Adrenal gland (tissue), 12 donors: ENCODE results near the gene FBXL19. TPM values are rescaled to one million over a fixed set of nuclear protein-coding genes. Genes with fewer than 3 reads are reported as not detected.

Experiments
- DNase-seq, 7 donors: peaks; one replicate each; pipeline ENCODE4 v3.0.0-alpha.2; 2019 to 2020
- H3K27ac ChIP-seq, 5 donors: fragments of 200-600 bp; sonication (generic) in 4 of 5; 1 replicate in 3 of 5; 2 replicates in 2 of 5; pipeline versions ENCODE4 v1.5.1 to v1.8.0; 2016 to 2020; ENCODE audit warnings: mild to moderate bottlenecking in 1 of 5
- H3K27me3 ChIP-seq: fragments of 200-600 bp; 2 replicates; pipeline ENCODE4 v1.8.0; 2021
- H3K36me3 ChIP-seq, 2 donors: fragments of 200-600 bp; replicated peaks in 1 of 2; 1 replicate in 1 of 2; 2 replicates in 1 of 2; pipeline versions ENCODE4 v1.5.1 to v1.8.0; 2018 to 2022
- H3K4me1 ChIP-seq, 2 donors: fragments of 200-600 bp; replicated peaks in 1 of 2; 1 replicate in 1 of 2; 2 replicates in 1 of 2; pipeline versions ENCODE4 v1.5.1 to v1.8.0; 2018 to 2021
- H3K4me3 ChIP-seq, 4 donors: fragments of 200-600 bp; sonication (generic) in 3 of 4; one replicate each; pipeline ENCODE4 v1.5.1; 2016 to 2018
- H3K9me3 ChIP-seq, 3 donors: fragments of 200-600 bp; sonication (generic) in 1 of 3; replicated peaks in 1 of 3; 1 replicate in 2 of 3; 2 replicates in 1 of 3; pipeline versions ENCODE4 v1.5.1 to v1.8.0; 2016 to 2021
- POLR2A ChIP-seq, 2 donors: fragments of 450-650 bp; IDR thresholded peaks; one replicate each; pipeline ENCODE4 v1.6.1; 2017; ENCODE audit warnings: antibody characterized with exemption in 2 of 2, mild to moderate bottlenecking in 2 of 2, moderate library complexity in 1 of 2
- WGBS, 4 donors: extraction: QIAGEN DNeasy Blood & Tissue Kit in 2 of 4; methylation state at CpG; one replicate each; pipeline versions ENCODE4 v1.1.5 to v1.1.7; 2013 to 2017; 5-methylcytosine and 5-hydroxymethylcytosine counted together
- intact Hi-C, 2 donors: fragments of 100-400 bp; cut with DNase I; formaldehyde crosslinking; loops; one replicate each; pipeline versions ENCODE4 v1.14.1 to v1.15.0; 2022 to 2023
- polyA plus RNA-seq, 3 donors: library from polyadenylated mRNA; stranded (reverse); fragments of 200-250 nt in 2 of 3; fragments of 350-450 nt in 1 of 3; fragmentation: Illumina TruSeq in 1 of 3; extraction: RNeasy Lipid Tissue Mini Kit (QIAGEN cat#74804) in 1 of 3; gene quantifications; one replicate each; pipeline ENCODE4 v1.2.3, GENCODE V29; 2013 to 2014
- total RNA-seq, 9 donors: library from RNA; depleted of rRNA in 4 of 9; stranded (reverse); fragments of >200 nt in 4 of 9; fragments of 120-200 nt in 1 of 9; fragmentation: NEBNext Ultra II Directional in 1 of 9; extraction: Animal tissue kit (Norgen Biotek cat#: 25700) in 1 of 9; gene quantifications; one replicate each; pipeline versions ENCODE4 v1.1.0 to v1.2.4, GENCODE V29; 2013 to 2023
- TF ChIP-seq, protein P1 (sequence below), 6 experiments: fragments of 450-650 bp in 4 of 6; fragments of 200-600 bp in 2 of 6; sonication (generic) in 1 of 6; IDR thresholded peaks; 1 replicate in 5 of 6; 2 replicates in 1 of 6; pipeline versions ENCODE4 v1.5.1 to v1.8.0; 2016 to 2021; ENCODE audit warnings: antibody characterized with exemption in 6 of 6, mild to moderate bottlenecking in 2 of 6, moderate library complexity in 1 of 6
- donor health status: healthy with polysubstance abuse.
- donor health status: Bipolar disorder and iron deficiency.
- donor health status: DM: yes; HTN: yes; CAD: no.
- donor health status: DM: no; HTN: no; CAD: no.
- donor health status: DM: no; HTN: no; CAD: no.
- donor health status: DM: yes; HTN: yes; CAD: no.

The FBXL19 gene
- total and polyA plus RNA-seq, 12 donors: 1.6 to 74.1 (median 12.5) TPM

DNA sequence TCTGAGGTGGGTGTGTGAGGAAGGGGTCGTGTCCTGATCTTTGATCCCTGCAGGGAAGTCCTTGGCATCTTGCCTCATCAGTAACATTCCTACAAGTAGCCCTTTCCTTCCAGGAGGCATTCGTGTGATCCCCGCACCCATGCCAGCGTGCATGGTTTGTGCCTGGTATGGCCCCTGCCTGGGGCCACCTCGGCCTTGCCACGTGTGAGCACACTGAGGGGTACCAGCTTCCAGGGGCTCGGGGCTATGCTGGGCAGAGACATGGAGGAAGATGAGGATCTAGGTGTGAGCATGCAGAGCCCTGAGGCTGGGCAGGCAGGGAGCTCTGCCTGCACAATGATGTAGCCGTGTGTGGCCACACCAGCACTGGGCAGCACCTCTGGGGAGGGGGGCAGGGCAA is 67.7 kb downstream of the FBXL19 start:
- H3K4me3 ChIP-seq: no peak overlapping the region
- intact Hi-C loops: no loop called here
- H3K27ac ChIP-seq: no peak overlapping the region
- H3K4me1 ChIP-seq: peaks cover 0 to 2% of the 10 kb centered on the region in 2 donors
- H3K9me3 ChIP-seq: no peaks in the 10 kb centered on the region
- WGBS, 4 donors: 40 to 79% (median 76%) methylated on average over 1 to 8 of the region's 8 CpGs
- H3K36me3 ChIP-seq: no peaks in the 10 kb centered on the region
- TF ChIP-seq, protein P1, sequence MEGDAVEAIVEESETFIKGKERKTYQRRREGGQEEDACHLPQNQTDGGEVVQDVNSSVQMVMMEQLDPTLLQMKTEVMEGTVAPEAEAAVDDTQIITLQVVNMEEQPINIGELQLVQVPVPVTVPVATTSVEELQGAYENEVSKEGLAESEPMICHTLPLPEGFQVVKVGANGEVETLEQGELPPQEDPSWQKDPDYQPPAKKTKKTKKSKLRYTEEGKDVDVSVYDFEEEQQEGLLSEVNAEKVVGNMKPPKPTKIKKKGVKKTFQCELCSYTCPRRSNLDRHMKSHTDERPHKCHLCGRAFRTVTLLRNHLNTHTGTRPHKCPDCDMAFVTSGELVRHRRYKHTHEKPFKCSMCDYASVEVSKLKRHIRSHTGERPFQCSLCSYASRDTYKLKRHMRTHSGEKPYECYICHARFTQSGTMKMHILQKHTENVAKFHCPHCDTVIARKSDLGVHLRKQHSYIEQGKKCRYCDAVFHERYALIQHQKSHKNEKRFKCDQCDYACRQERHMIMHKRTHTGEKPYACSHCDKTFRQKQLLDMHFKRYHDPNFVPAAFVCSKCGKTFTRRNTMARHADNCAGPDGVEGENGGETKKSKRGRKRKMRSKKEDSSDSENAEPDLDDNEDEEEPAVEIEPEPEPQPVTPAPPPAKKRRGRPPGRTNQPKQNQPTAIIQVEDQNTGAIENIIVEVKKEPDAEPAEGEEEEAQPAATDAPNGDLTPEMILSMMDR (IDR thresholded peaks at IDR 0.05): no peak
- no peak for TF ChIP-seq POLR2A (IDR thresholded peaks at IDR 0.05)
- no peaks in the 10 kb centered on the region for H3K27me3 ChIP-seq
- DNase-seq: no peak

DNA sequence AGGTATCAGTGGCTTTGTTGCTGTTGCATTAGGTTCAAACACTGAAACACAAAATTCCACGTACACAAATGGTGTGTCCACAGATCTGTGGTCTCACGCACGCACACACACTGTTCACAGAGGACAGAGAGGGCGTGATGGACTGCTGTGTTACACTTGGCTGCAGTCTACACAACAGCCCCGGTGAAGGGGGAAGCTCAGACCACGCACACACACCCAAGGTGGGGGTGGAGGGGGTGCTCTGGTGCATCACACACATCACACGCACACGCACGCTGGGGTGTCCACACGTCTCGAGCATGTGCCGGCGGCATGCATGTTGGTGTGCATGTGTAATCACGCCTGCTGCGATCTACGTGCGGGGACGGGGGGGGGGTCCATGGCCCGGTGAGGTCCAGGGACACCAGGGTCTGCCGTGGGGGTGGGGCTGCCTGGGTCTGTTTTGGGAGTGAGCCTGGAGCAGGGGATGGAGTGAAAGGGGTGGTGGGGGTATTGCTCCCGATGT is 69.0 kb downstream of the FBXL19 start:
- Histone ChIP-seq H3K4me3 (no peak overlapping the region), H3K9me3 (no peaks in the 10 kb centered on the region), H3K36me3 (no peaks in the 10 kb centered on the region), H3K4me1 (peaks cover 4 to 7% of the 10 kb centered on the region in 2 donors), H3K27ac (no peak overlapping the region), H3K27me3 (no peaks in the 10 kb centered on the region)
- 76 to 85% (median 79%) methylated on average over 8 to 21 of the region's 21 CpGs for WGBS, 4 donors
- TF ChIP-seq POLR2A (IDR thresholded peaks at IDR 0.05): no peak
- TF ChIP-seq, protein P1 (IDR thresholded peaks at IDR 0.05): no peak
- no peak for DNase-seq
- intact Hi-C loops: no loop called here

DNA sequence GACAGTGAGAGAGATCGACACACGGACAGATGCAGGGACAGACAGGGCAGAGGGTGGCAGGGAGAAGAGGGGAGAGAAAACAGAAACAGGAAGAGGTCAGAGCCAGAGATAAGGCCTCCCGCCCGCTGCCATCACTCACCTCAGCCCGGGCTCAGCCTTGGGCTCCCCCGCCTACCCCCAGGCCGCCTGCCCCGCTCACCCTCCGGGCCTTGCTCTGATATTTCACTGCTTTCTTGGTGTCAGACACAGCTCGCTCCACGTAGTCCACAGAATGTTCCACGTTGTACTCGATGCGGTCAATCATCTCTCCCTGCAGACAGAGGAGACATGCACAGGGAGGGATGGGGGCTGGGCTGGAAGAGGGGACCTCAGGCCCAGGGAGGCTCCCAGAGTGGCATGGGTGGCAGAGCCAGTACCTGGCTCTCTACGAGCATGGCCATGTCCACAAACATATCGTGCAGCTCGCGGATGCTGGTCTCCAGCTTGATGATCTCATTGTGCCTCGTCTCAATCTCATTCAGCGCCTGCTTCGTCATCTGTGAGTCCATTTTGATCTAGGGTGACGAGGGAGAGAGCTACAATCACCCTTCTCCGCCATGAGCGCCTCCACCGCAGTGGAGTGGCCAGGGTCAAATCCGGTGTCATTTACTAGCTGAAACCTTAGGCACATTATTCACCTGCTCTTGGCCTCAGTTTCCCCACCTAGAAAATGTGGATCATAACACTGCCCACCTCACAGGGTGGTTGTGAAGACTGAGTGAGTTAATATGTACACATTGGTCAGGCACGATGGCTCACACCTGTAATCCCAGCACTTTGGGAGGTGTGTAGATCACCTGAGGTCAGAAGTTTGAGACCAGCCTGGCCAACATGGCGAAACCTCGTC is 69.8 kb downstream of the FBXL19 start:
- WGBS, 4 donors: 65 to 77% (median 66%) methylated on average over 27 to 29 of the region's 29 CpGs
- intact Hi-C loops: no loop called here

DNA sequence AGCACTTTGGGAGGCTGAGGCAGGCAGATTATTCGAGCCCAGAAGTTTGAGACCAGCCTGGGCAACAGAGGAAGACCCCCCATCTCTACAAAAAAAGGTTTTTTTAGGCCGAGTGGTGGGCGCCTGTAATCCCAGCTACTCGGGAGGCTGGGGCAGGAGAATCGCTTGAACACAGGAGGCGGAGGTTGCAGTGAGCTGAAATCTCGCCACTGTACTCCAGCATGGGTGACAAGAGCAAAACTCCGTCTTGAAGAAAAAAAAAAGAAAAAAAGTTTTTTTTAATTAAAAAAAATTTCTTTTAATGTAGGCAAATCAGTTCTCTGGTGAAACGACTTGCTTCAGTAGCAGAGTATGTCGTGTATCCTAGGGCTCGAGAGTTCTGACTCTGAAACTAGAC is 72.6 kb downstream of the FBXL19 start:
- 87 to 90% (median 89%) methylated on average over 11 of the region's 11 CpGs for WGBS, 4 donors
- peaks cover 15 to 21% of the 10 kb centered on the region in 2 donors for H3K4me1 ChIP-seq
- H3K9me3 ChIP-seq: no peaks in the 10 kb centered on the region
- no peaks in the 10 kb centered on the region for H3K36me3 ChIP-seq
- TF ChIP-seq, protein P1 (IDR thresholded peaks at IDR 0.05): no peak
- TF ChIP-seq POLR2A (IDR thresholded peaks at IDR 0.05): no peak
- H3K27ac ChIP-seq: no peak overlapping the region
- intact Hi-C loops: no loop called here
- DNase-seq: no peak
- no peaks in the 10 kb centered on the region for H3K27me3 ChIP-seq
- H3K4me3 ChIP-seq: no peak overlapping the region

More for the DNA sequence above, 69.8 kb downstream of the FBXL19 start:
- H3K9me3 ChIP-seq: no peaks in the 10 kb centered on the region
- H3K4me3 ChIP-seq: no peak overlapping the region
- H3K27ac ChIP-seq: no peak overlapping the region
- TF ChIP-seq, protein P1 (IDR thresholded peaks at IDR 0.05): no peak
- no peak for TF ChIP-seq POLR2A (IDR thresholded peaks at IDR 0.05)
- H3K36me3 ChIP-seq: no peaks in the 10 kb centered on the region
- peaks cover 13 to 16% of the 10 kb centered on the region in 2 donors for H3K4me1 ChIP-seq
- H3K27me3 ChIP-seq: no peaks in the 10 kb centered on the region
- no peak for DNase-seq
